GM21367 (cell line): ENCODE results near the gene ZNRF3.
"Not testable (repeated sequence)": the region's sequence is repeated elsewhere in the genome, so short reads cannot be mapped to it uniquely, and the experiment has no call there.

Experiments used
- ATAC-seq: cut with Tn5 transposase; IDR thresholded peaks from one replicate; pipeline ENCODE4 v1.9.1; 2021; ENCODE audit not compliant: unreplicated experiment

The ZNRF3 gene

GRCh38 chr22:29003552-29003951, 120.2 kb downstream of the ZNRF3 start:
- ATAC-seq, result no peak

DNA sequence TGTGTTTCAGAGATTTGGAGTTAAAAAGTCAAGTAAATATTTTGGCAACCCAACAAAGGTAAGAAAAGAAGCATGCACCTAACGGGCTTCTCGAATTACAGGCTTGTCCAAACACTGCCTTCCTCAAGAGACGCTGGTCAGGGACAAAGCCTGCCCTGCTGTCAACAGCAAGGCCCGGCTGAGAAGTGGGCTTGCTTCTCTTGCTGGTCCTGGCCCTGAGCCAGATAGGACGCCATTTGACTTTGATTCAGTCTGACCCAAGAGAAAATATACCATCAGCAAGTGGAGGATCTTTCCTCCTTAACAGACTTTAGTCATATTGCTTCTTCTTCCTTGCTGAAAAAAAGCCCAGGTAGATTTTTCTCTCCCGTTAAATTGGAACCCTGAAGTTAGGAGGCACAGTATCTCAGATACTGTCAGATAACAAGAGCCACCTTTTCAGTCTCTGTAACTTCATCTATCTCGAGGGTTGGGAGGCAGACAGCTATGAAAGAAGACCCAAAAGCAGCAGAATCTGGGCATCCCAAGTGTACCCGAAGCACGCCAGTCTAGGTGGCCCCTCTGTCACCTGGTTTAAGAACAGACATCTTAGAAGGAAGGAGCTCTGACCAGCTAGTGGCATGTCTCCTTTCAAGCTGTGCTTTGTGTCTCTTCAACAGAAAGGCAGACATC, 120.7 kb downstream of the ZNRF3 start:
- no peak for ATAC-seq

GRCh38 chr22:29004647-29005371, 121.4 kb downstream of the ZNRF3 start:
- no peak for ATAC-seq

GRCh38 chr22:29005754-29006153, 122.4 kb downstream of the ZNRF3 start:
- not testable (repeated sequence) for ATAC-seq

- ATAC-seq, result no peak
Measured at GRCh38 chr22:29006346-29006745, 123.0 kb downstream of the ZNRF3 start.

GRCh38 chr22:29009148-29009547, 125.8 kb downstream of the ZNRF3 start:
- ATAC-seq, result no peak

DNA sequence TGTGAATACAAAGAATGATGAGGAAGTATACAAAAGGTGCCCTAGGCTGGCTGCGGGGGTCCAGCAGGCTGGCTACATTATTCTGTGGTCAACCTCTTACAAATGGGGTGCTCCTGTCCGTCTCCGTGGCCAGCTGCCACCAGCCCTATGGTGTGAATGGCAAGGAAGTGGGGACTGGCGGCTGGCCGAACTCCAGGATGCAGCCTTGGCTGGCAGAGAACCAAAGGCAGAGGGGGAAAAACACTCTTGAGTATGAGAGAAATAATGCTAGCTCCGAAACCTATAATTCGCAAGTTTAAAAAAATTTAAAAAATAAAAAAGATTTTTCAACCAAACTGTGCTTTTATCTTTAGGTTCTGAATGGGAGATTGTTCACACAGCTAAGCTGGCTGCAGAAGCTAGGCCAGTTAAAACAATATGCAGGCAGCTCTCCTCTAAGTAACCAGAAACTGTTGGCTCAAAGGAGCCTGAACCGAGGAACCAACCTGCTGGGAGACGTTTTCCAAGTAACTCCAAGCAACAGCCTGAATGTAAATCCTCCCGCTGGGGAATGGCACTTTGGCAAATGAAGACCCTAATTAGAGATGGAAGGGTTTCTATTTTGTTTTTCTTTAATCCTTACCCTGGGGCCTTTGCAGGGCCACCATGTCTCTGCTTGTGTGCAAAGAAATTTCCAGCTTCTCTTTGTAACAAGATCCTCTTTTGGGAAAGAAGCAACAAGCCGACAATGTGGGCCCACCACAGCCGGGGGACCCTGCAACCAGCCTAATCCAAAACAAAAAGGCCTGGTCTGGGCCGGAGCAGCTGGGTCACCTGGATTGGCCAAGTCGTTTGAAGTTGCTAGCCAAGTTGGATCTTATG, 128.1 kb downstream of the ZNRF3 start:
- ATAC-seq, result no peak

DNA sequence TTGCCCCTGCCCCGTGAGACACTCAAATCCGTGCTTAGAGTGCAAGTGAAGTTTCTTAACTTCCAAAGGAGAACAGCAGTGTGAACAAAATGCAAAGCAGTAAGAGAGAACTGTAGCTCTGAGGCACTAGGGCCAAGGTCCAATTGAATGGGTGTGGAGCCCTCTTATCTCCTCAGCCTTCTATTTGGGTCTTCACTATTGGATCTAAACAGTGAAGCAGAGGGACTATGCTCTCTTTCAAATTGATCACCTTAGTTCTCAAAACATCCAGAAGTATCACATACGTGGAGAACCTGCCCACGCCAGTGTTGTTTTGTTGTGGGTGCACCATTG, 128.7 kb downstream of the ZNRF3 start:
- no peak for ATAC-seq

DNA sequence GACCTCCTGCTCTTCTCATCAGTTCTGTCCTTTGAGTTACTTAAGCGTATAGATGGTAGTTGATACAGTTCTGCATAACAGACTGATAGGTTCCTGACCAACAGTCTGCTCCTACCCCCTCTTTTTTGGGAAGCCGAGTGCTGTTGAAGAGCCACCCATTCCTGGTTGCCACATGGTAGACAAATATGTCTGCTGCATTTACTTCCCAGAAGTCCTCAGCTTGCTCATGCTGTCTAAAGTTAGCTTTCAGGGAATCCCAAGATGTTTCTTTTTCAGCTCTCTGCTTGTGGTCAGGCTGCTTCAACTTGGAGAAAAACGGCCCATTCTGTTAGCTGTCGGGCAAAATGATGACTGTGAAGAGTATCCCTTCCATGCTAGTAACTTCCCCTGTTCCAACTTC, 129.6 kb downstream of the ZNRF3 start:
- no peak for ATAC-seq

GRCh38 chr22:29014293-29014692, 130.9 kb downstream of the ZNRF3 start:
- no peak for ATAC-seq

GRCh38 chr22:29014773-29015172, 131.4 kb downstream of the ZNRF3 start:
- ATAC-seq, result no peak

DNA sequence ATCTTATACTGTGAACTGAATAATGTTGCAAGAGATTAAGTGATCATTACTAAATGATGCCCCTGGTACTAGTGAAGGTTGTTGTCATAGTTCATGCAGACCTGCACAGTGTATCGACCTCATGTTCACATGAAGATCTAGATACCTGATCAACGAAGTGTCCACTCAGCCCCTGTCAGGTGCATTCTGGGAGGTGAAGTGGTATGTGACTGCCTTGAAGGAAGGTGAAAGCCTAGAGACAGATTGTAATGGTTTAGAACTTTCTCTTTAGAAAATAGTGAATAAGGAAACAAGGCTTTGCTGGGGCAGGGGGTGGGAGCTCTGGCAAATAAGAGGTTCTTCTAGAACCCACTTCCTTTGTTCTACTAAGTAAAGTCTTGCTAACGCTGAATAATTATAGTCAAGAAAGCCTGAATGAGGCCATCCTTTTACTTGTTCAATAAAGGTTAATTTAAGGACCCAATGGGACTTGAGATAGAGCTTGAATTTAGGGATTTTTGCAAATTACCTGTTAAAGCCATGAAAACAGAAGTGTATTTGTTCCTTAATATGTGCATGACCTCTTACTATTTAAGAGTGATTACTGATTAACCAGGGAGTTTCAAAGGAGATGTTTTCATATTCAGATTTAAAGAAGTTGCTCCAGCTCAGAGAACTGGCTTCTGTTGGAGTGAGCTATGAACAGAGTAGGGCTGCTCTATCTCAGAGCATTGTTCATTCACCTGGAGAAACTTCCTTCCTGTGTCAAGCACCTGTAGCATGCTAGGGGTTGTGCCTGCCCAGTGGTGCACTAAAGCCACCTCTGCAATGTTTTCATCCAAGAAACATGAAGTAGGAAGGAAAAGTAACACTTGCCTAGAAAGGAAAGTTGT, 132.9 kb downstream of the ZNRF3 start:
- ATAC-seq, result no peak

DNA sequence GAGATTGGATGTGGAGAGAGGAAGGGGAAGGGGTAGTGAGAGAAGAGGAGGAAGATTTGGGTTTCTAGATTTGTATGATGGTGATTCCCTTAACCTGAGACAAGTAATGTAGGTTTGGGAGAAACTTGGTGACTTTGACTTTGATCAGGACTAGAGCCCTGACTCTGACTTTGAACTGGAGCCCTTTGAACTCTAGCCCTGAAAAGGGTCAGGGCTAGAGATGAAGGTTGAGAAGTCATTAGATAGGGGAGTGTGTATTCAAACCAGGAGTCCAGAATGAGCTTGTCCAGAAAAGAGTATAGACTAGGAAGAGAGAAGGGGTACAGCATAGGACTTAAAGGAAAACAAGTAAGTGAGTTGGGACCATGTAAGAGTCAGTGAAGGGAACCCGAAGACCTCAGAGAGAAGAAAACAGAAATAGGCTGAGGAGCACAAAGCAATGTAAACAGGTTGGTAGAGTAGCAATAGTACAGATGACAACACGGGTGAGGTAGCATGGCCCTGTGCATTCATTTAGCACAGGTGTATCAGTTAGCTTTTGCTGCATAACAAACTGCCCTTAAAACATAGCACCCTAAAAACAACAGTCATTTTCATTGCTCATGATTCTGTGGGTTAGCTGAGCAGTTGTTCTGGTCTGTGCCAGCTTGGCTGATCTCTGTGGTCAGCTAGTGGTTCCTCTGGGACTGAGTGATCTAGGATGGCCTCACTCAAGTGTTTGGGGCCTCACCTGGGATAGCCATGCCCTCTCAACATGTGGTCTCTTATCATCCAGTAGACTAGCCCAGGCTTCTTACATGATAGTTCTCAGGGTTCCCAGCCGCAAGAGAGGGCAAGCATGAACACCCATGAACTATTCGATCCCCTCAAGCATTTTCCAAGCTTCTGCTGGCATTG, 135.2 kb downstream of the ZNRF3 start:
- ATAC-seq, result no peak

- no peak for ATAC-seq
Measured at GRCh38 chr22:29022101-29022817, 138.9 kb downstream of the ZNRF3 start.

- no peak for ATAC-seq
Measured at GRCh38 chr22:29023172-29023796, 139.9 kb downstream of the ZNRF3 start.

DNA sequence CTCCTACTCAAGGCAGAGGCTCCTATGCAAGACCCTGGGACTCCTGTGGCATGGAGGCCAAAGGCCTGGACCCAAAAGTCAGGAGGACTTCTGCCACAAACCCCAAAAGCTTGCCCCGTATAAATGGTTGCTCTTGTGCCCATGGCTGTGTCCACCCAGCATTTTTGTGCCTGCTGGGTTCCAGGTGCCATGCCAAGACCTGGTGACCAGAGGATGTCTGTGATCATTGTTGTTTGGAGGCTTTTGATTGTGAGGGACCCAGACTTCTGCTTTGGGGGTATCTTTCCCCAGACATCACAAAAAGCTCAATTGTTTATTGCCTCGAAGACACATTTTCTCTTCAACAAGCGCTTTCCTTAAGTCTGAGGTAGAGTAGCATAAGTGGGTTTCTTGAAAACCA, 143.2 kb downstream of the ZNRF3 start:
- ATAC-seq, result no peak

- ATAC-seq, result no peak
Measured at GRCh38 chr22:29028468-29028867, 145.1 kb downstream of the ZNRF3 start.

- no peak for ATAC-seq
Measured at GRCh38 chr22:29029202-29030000, 146.0 kb downstream of the ZNRF3 start.
